IgD-negative memory B cell (primary cell): ENCODE results near the gene INSRR. TPM values are rescaled to one million over a fixed set of nuclear protein-coding genes. Genes with fewer than 3 reads are reported as not detected.

ENCODE experiments used
- H3K27ac Mint-ChIP-seq, 3 donors: one replicate each; pipeline ENCODE4 v1.8.0; 2020 to 2022; ENCODE audit warnings: mild to moderate bottlenecking in 3 of 3, mixed read lengths in 3 of 3, moderate library complexity in 1 of 3
- H3K27me3 Mint-ChIP-seq: one replicate; pipeline ENCODE4 v1.8.0; 2021; ENCODE audit warnings: mixed read lengths
- H3K36me3 Mint-ChIP-seq: one replicate; pipeline ENCODE4 v1.8.0; 2020; ENCODE audit warnings: mild to moderate bottlenecking, mixed read lengths
- H3K4me1 Mint-ChIP-seq, 3 donors: one replicate each; pipeline ENCODE4 v1.8.0; 2020 to 2022; ENCODE audit warnings: mixed read lengths in 3 of 3, mild to moderate bottlenecking in 1 of 3
- H3K4me3 Mint-ChIP-seq, 4 donors: one replicate each; pipeline ENCODE4 v1.8.0; 2020 to 2022; ENCODE audit warnings: mild to moderate bottlenecking in 4 of 4, mixed read lengths in 4 of 4, moderate library complexity in 3 of 4
- H3K9me3 Mint-ChIP-seq, 3 donors: one replicate each; pipeline ENCODE4 v1.8.0; 2020 to 2021; ENCODE audit warnings: mixed read lengths in 3 of 3, mild to moderate bottlenecking in 1 of 3
- polyA plus RNA-seq: library from polyadenylated mRNA; unstranded; fragments of 300-500 nt; fragmentation: Illumina TruSeq; gene quantifications from one replicate; pipeline ENCODE4 v1.2.3, GENCODE V29; 2021

INSRR gene
- polyA plus RNA-seq = not detected

- no peak within 1 kb of the TSS for H3K27ac Mint-ChIP-seq
- peaks cover 52% of the 10 kb centered on the region for H3K27me3 Mint-ChIP-seq
- H3K9me3 Mint-ChIP-seq = no peaks in the 10 kb centered on the region
- H3K4me3 Mint-ChIP-seq = peak within 1 kb of the TSS in 3 of 4 donors; percentile 52 to 94 (median 90)
- peaks cover 4 to 18% (median 5%) of the 10 kb centered on the region in 3 donors for H3K4me1 Mint-ChIP-seq
- no peaks in the 10 kb centered on the region for H3K36me3 Mint-ChIP-seq
Observed at GRCh38 chr1:156858959-156859522, at the start of gene INSRR. INSRR (minus strand) TSS chr1:156859117; CDS start chr1:156858621, 496 bp downstream.

- Mint-ChIP-seq H3K27me3 (peaks cover 22% of the 10 kb centered on the region), H3K4me3 (no peak overlapping the region), H3K36me3 (no peaks in the 10 kb centered on the region), H3K4me1 (peaks cover 2 to 3% (median 2%) of the 10 kb centered on the region in 3 donors), H3K27ac (no peak overlapping the region), H3K9me3 (peaks cover 0 to 2% (median 0%) of the 10 kb centered on the region in 3 donors)
Observed at GRCh38 chr1:156908541-156908940, 49.6 kb upstream of the INSRR start.

- Mint-ChIP-seq H3K4me1 (peaks cover 2 to 3% (median 2%) of the 10 kb centered on the region in 3 donors), H3K27ac (no peak overlapping the region), H3K27me3 (peaks cover 22% of the 10 kb centered on the region), H3K4me3 (no peak overlapping the region), H3K9me3 (peaks cover 0 to 2% (median 0%) of the 10 kb centered on the region in 3 donors), H3K36me3 (no peaks in the 10 kb centered on the region)
Observed at GRCh38 chr1:156906206-156906906, 47.4 kb upstream of the INSRR start.

- peaks cover 2 to 3% (median 2%) of the 10 kb centered on the region in 3 donors for H3K4me1 Mint-ChIP-seq
- peak overlapping the region in 1 of 4 donors; percentile 84 for H3K4me3 Mint-ChIP-seq
- H3K27me3 Mint-ChIP-seq = peaks cover 22% of the 10 kb centered on the region
- no peaks in the 10 kb centered on the region for H3K36me3 Mint-ChIP-seq
- H3K9me3 Mint-ChIP-seq = peaks cover 0 to 2% (median 0%) of the 10 kb centered on the region in 3 donors
- no peak overlapping the region for H3K27ac Mint-ChIP-seq
Observed at GRCh38 chr1:156905651-156906050, 46.7 kb upstream of the INSRR start.

- H3K9me3 Mint-ChIP-seq = peaks cover 0 to 2% (median 0%) of the 10 kb centered on the region in 3 donors
- H3K27ac Mint-ChIP-seq = no peak overlapping the region
- H3K4me1 Mint-ChIP-seq = peaks cover 2 to 3% (median 2%) of the 10 kb centered on the region in 3 donors
Observed at GRCh38 chr1:156905176-156905575, 46.3 kb upstream of the INSRR start.

GRCh38 chr1:156904187-156904959 lies 45.5 kb upstream of the INSRR start:
- Mint-ChIP-seq H3K9me3 (peaks cover 0 to 2% (median 0%) of the 10 kb centered on the region in 3 donors), H3K36me3 (no peaks in the 10 kb centered on the region), H3K27me3 (peaks cover 27% of the 10 kb centered on the region), H3K4me1 (peaks cover 2 to 3% (median 2%) of the 10 kb centered on the region in 3 donors), H3K4me3 (peak overlapping the region in 1 of 4 donors; percentile 35), H3K27ac (no peak overlapping the region)

More at GRCh38 chr1:156905176-156905575, 46.3 kb upstream of the INSRR start:
- Mint-ChIP-seq H3K4me3 (no peak overlapping the region), H3K36me3 (no peaks in the 10 kb centered on the region), H3K27me3 (peaks cover 22% of the 10 kb centered on the region)

GRCh38 chr1:156903328-156904091 lies 44.6 kb upstream of the INSRR start:
- Mint-ChIP-seq H3K27me3 (peaks cover 33% of the 10 kb centered on the region), H3K4me1 (peaks cover 2 to 3% (median 3%) of the 10 kb centered on the region in 3 donors), H3K27ac (no peak overlapping the region), H3K9me3 (peaks cover 0 to 2% (median 0%) of the 10 kb centered on the region in 3 donors), H3K4me3 (no peak overlapping the region), H3K36me3 (no peaks in the 10 kb centered on the region)

GRCh38 chr1:156901966-156902915 lies 43.3 kb upstream of the INSRR start:
- Mint-ChIP-seq H3K27me3 (peaks cover 44% of the 10 kb centered on the region), H3K36me3 (no peaks in the 10 kb centered on the region), H3K4me3 (peak overlapping the region in 2 of 4 donors; percentile 45 to 67), H3K9me3 (peaks cover 0 to 2% (median 0%) of the 10 kb centered on the region in 3 donors), H3K27ac (peak overlapping the region in 1 of 3 donors; percentile 20), H3K4me1 (peaks cover 2 to 5% (median 3%) of the 10 kb centered on the region in 3 donors)

- Mint-ChIP-seq H3K27ac (peak overlapping the region in 1 of 3 donors; percentile 20), H3K27me3 (peaks cover 46% of the 10 kb centered on the region), H3K4me3 (no peak overlapping the region), H3K36me3 (no peaks in the 10 kb centered on the region), H3K9me3 (no peaks in the 10 kb centered on the region), H3K4me1 (peaks cover 0 to 3% (median 0%) of the 10 kb centered on the region in 3 donors)
Observed at GRCh38 chr1:156901590-156901900, 42.6 kb upstream of the INSRR start.

GRCh38 chr1:156900896-156901589 lies 42.1 kb upstream of the INSRR start:
- H3K27ac Mint-ChIP-seq = peak overlapping the region in 1 of 3 donors; percentile 20
- H3K9me3 Mint-ChIP-seq = no peaks in the 10 kb centered on the region
- H3K4me3 Mint-ChIP-seq = no peak overlapping the region
- H3K4me1 Mint-ChIP-seq = peaks cover 0 to 3% (median 0%) of the 10 kb centered on the region in 3 donors
- H3K36me3 Mint-ChIP-seq = no peaks in the 10 kb centered on the region
- H3K27me3 Mint-ChIP-seq = peaks cover 49% of the 10 kb centered on the region

- Mint-ChIP-seq H3K27ac (no peak overlapping the region), H3K36me3 (no peaks in the 10 kb centered on the region), H3K4me1 (peaks cover 0 to 3% (median 0%) of the 10 kb centered on the region in 3 donors)
Observed at GRCh38 chr1:156899956-156900718, 41.2 kb upstream of the INSRR start.

GRCh38 chr1:156898971-156899664 lies 40.2 kb upstream of the INSRR start:
- Mint-ChIP-seq H3K27ac (peak overlapping the region in 1 of 3 donors; percentile 19), H3K9me3 (no peaks in the 10 kb centered on the region), H3K4me1 (peaks cover 0 to 3% (median 0%) of the 10 kb centered on the region in 3 donors), H3K4me3 (no peak overlapping the region), H3K27me3 (peaks cover 56% of the 10 kb centered on the region), H3K36me3 (no peaks in the 10 kb centered on the region)

More at GRCh38 chr1:156899956-156900718, 41.2 kb upstream of the INSRR start:
- Mint-ChIP-seq H3K4me3 (no peak overlapping the region), H3K27me3 (peaks cover 50% of the 10 kb centered on the region), H3K9me3 (no peaks in the 10 kb centered on the region)
